ENCODE measurements around the gene HSPG2. TPM values are rescaled to one million over a fixed set of nuclear protein-coding genes. Genes with fewer than 3 reads are reported as not detected.
A peak's percentile ranks its signal among the peaks of the same experiment; 100 is the strongest.

The HSPG2 gene
- total and polyA plus RNA-seq, 9 of the 15 experiments (the other 6 are each of a cell fraction or from before 2014, with no cell fraction given): 0.14 to 160 (median 15.7) TPM

DNA sequence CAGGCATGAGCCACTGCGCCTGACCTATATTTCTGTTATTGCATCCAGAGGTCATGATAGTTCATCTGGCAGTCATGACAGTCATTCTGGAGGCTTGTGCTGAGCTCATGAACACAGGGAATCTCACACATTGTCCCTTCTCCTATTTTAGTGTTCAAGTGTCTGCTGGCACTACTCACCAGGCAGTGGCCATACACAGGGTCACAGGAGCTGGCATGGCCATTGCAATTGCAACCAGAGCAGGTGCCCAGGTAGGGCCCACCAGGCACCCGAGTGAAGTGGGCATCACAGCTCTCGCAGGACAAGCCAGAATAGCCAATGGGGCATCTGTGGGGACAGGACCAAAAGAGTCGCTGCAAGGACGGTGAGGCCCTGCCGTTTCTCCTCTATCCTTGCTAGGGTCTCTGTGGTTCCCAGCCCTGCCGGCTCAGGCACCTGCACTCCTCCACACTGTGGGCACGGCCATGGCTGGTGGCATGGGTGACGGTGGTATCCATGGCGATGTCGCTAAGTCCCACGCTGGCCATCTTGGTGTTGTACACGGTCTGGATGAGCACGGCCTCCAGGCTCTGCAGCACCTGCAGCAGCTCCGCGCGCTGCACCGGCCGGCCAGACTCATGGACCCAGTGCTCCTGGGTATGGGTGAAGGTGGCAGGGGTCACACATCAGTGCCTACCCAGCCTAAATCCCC, 57.0 kb downstream of the HSPG2 start:
- Histone ChIP-seq H4K20me1 (replicated peaks; ENCODE audit: control insufficient read depth, insufficient read depth, low read length) (no peaks in the 10 kb centered on the region), H3K4me3 (no peak overlapping the region), H3K4me2 (ENCODE audit: insufficient read depth, low read length) (no peak overlapping the region), H3K9me1 (ENCODE audit: control insufficient read depth, insufficient read depth, low read length) (no peaks in the 10 kb centered on the region), H3K27ac (ENCODE audit: extremely low read depth, low read depth, low read length) (no peak overlapping the region), H2AFZ (ENCODE audit: low read depth, low read length) (no peak overlapping the region), H3K79me2 (ENCODE audit: control insufficient read depth, insufficient read depth, low read length) (no peaks in the 10 kb centered on the region), H3K9me3 (replicated peaks; ENCODE audit: control insufficient read depth, insufficient read depth, low read depth, low read length) (no peaks in the 10 kb centered on the region), H3K4me1 (replicated peaks in 1 of 2; ENCODE audit: control insufficient read depth in 2 of 2, insufficient read depth in 2 of 2, low read length in 2 of 2) (peaks cover 0 to 29% of the 10 kb centered on the region in 2 experiments; a peak in 1 of 5 replicates), H3K36me3 (ENCODE audit: control insufficient read depth, insufficient read depth, low read length) (peaks cover 87% of the 10 kb centered on the region; the same call in 2 of the 3 replicates), H3K27me3 (ENCODE audit: control insufficient read depth in 2 of 2, insufficient read depth in 2 of 2, low read length in 2 of 2) (no peaks in the 10 kb centered on the region), H3K9ac (ENCODE audit: insufficient read depth in 1 of 2, low read depth in 2 of 2, low read length in 2 of 2) (peak overlapping the region in 1 of 2 experiments; percentile 12; a peak in 1 of 4 replicates)
- ATAC-seq (no peak), FAIRE-seq (no peak), DNase-seq (ENCODE audit: extremely low read depth in 1 of 4, low spot score in 3 of 4) (no peak)
- in situ Hi-C loops (cut with MboI) (no loop called here), intact Hi-C loops (cut with micrococcal nuclease) (no loop called here)
- CTCF ChIA-PET (ENCODE audit: low intra/inter-chr PET ratio): no interaction called here
- WGBS (ENCODE audit: insufficient coverage, low coverage, missing lambda C conversion rate): 97% methylated on average over 18 of the region's 19 CpGs
- no TSS peak for BruUV-seq (replicated peaks)
- POLR2A ChIA-PET: interaction anchor here (1.0 to 1.3 kb wide), 3 partner anchors 12 to 74 kb away, joined by 3 to 4 read pairs (median 3); no protein-coding TSS in a partner anchor
- TF ChIP-seq RBFOX2 (IDR thresholded peaks at IDR 0.05; ENCODE audit: low read depth, low read length) (0 out of 2 replicates have a peak, but pooled peaks have one; percentile 22), PTBP1 (IDR thresholded peaks at IDR 0.05; ENCODE audit: low read depth, low read length) (no peak)

DNA sequence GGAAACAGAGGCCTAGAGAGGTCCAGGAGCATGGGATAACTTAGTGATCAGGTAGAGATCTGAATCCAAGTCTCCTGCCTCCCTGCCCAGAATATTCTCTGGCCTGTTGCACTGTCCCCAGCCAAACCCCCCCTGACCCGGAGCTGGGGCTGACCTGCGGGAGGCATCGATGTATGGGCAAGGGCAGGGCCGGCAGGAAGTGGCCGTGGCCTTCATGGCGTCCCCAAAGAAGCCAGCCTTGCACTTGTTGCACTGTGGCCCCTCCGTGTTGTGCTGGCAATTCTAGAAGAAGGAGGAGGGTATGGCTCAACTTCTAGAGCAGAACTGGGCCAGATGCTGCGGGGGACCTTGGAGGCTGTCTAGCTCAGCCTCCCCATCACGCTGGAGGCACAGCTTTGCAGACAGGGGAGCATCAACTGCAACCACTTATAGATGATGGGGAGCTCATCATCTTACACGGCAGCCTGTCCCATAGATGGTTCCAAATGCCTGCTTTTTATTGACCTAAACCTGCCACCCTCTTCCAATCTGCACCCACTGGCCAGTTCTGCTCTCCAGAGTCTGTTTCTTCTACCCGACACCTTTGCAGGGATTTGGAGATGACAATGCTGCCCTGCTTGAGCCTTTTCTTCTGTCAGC, 58.2 kb downstream of the HSPG2 start:
- WGBS (ENCODE audit: insufficient coverage, low coverage, missing lambda C conversion rate): 87% methylated on average over 11 of the region's 11 CpGs
- Histone ChIP-seq H4K20me1 (replicated peaks; ENCODE audit: control insufficient read depth, insufficient read depth, low read length) (no peaks in the 10 kb centered on the region), H3K9me1 (ENCODE audit: control insufficient read depth, insufficient read depth, low read length) (no peaks in the 10 kb centered on the region), H3K27ac (ENCODE audit: extremely low read depth, low read depth, low read length) (no peak overlapping the region), H3K4me1 (replicated peaks in 1 of 2; ENCODE audit: control insufficient read depth in 2 of 2, insufficient read depth in 2 of 2, low read length in 2 of 2) (peaks cover 0 to 29% of the 10 kb centered on the region in 2 experiments; a peak in 2 of 5 replicates), H3K9me3 (replicated peaks; ENCODE audit: control insufficient read depth, insufficient read depth, low read depth, low read length) (no peaks in the 10 kb centered on the region), H3K79me2 (ENCODE audit: control insufficient read depth, insufficient read depth, low read length) (no peaks in the 10 kb centered on the region), H3K27me3 (ENCODE audit: control insufficient read depth in 2 of 2, insufficient read depth in 2 of 2, low read length in 2 of 2) (no peaks in the 10 kb centered on the region), H3K36me3 (ENCODE audit: control insufficient read depth, insufficient read depth, low read length) (peaks cover 87% of the 10 kb centered on the region; the same call in 2 of the 3 replicates), H3K4me3 (no peak overlapping the region), H3K9ac (ENCODE audit: insufficient read depth in 1 of 2, low read depth in 2 of 2, low read length in 2 of 2) (no peak overlapping the region; a peak in 1 of 4 replicates), H2AFZ (ENCODE audit: low read depth, low read length) (no peak overlapping the region), H3K4me2 (ENCODE audit: insufficient read depth, low read length) (no peak overlapping the region)
- BruUV-seq (replicated peaks): no TSS peak
- no peak for TF ChIP-seq ZKSCAN1 (IDR thresholded peaks at IDR 0.05; ENCODE audit: low read depth, low read length)
- TF ChIP-seq POLR2G (IDR thresholded peaks at IDR 0.05; ENCODE audit: low read depth, low read length): 0 out of 2 replicates have a peak, but pooled peaks have one; percentile 3
- TF ChIP-seq ARHGAP35 (IDR thresholded peaks at IDR 0.05; ENCODE audit: partially characterized antibody): no peak
- no peak for TF ChIP-seq FOXK1 (CRISPR knock-in tag; IDR thresholded peaks at IDR 0.05; ENCODE audit: borderline replicate concordance)
- ATAC-seq (no peak), DNase-seq (ENCODE audit: extremely low read depth in 1 of 4, low spot score in 3 of 4) (no peak), FAIRE-seq (no peak)
- POLR2A ChIA-PET: interaction anchor here (0.6 to 1.1 kb wide), 2 partner anchors 73 to 79 kb away, joined by 3 read pairs; no protein-coding TSS in a partner anchor
- CTCF ChIA-PET (ENCODE audit: low intra/inter-chr PET ratio): no interaction called here
- in situ Hi-C loops (cut with MboI) (no loop called here), intact Hi-C loops (cut with micrococcal nuclease) (no loop called here)
